GM12891 (cell line): ENCODE data around the gene MPPED2.

Experiments used
- DNase-seq: peaks from one replicate; pipeline ENCODE4 v3.0.0; 2011; ENCODE audit warnings: low spot score; ENCODE audit not compliant: insufficient read length
- FAIRE-seq: peaks from 2 replicates; lab custom pipeline; 2011; peaks lifted over from hg19 to GRCh38; lab: Jason Lieb, UNC
- PAX5 ChIP-seq: IDR thresholded peaks from 2 replicates; pipeline ENCODE4 v1.6.1; 2011; ENCODE audit warnings: low read length, moderate library complexity, mild to moderate bottlenecking; ENCODE audit not compliant: insufficient read depth, severe bottlenecking
- POLR2A ChIP-seq: IDR thresholded peaks from 2 replicates; pipeline ENCODE4 v1.6.1; 2011; ENCODE audit warnings: low read depth, low read length, control low read depth
- POLR2AphosphoS5 ChIP-seq: IDR thresholded peaks from 2 replicates; pipeline ENCODE4 v1.6.1; 2011; ENCODE audit warnings: low read depth, low read length, control low read depth
- POU2F2 ChIP-seq: IDR thresholded peaks from 2 replicates; pipeline ENCODE4 v1.6.1; 2011; ENCODE audit warnings: low read depth, mild to moderate bottlenecking, control low read depth, low read length, moderate library complexity
- SPI1 ChIP-seq: IDR thresholded peaks from 2 replicates; pipeline ENCODE4 v1.6.1; 2011; ENCODE audit warnings: low read depth, low read length, control low read depth
- TAF1 ChIP-seq: IDR thresholded peaks from 2 replicates; pipeline ENCODE4 v1.6.1; 2011; ENCODE audit warnings: low read depth, low read length, control low read depth

The MPPED2 gene

DNA sequence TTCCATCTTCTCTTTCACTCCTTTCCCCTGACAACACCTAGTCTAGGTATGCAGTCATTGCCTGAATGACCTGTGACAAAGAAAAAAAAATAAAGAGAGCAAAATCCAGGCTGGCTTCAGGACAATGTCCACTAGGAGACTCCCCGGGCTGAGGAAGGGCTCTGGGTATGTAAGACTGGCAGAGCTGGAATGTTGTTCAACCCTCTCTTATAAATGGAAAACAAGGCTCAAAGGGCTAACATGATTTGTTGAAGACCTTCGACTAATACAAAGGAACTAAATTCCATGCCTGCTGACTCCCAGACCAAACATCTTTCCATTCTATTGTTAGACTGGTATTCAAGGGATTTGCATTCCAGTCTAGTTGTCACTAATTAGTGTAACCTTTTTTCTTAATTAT is 141.1 kb downstream of the MPPED2 start:
- FAIRE-seq (no peak), DNase-seq (no peak)
- no peak for TF ChIP-seq POU2F2
- TF ChIP-seq TAF1 = no peak

DNA sequence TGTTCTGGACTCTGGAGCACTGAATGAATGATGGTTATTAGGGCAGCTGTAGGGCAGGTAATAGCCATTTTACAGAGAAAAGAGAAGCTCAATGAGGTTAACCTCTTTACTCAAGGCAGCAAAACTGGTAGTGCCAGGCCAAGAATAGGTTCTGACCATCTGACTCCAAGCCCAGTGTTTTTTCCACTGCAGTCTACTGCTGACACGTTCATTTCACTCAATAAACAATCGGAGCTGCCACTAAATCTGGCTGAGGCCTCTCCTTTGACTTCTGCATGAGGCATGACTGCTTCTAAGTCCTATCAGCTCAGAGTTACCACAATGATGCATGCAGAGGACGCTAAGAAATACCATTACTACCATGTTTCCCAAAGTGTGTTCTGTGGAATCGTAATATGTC is 145.6 kb downstream of the MPPED2 start:
- FAIRE-seq (no peak), DNase-seq (no peak)
- TF ChIP-seq PAX5 = no peak
- no peak for TF ChIP-seq POU2F2
- no peak for TF ChIP-seq POLR2AphosphoS5
- no peak for TF ChIP-seq SPI1
- no peak for TF ChIP-seq TAF1

DNA sequence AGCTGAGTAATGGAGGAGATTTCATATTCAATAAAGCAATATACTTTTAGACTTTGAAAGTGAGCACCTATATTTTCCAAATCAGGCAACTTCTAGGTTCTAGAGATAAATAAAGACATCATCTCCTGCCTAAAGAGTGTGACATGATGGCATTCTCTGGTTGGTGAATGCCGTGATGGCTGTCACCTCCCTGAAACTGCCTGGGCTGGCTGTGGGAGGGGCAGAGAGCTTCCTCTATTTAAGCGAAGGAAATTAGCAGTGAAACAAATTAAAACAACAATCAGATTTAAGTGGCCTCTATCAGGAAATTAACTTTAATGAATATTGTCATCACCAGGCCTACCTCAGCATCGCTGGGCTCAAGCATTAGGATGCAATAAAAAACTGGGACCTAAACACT is 149.4 kb downstream of the MPPED2 start:
- TF ChIP-seq SPI1 = no peak
- TF ChIP-seq POU2F2 = no peak
- no peak for TF ChIP-seq POLR2A
- no peak for TF ChIP-seq POLR2AphosphoS5
- no peak for TF ChIP-seq TAF1
- no peak for TF ChIP-seq PAX5
- FAIRE-seq = no peak
- no peak for DNase-seq

DNA sequence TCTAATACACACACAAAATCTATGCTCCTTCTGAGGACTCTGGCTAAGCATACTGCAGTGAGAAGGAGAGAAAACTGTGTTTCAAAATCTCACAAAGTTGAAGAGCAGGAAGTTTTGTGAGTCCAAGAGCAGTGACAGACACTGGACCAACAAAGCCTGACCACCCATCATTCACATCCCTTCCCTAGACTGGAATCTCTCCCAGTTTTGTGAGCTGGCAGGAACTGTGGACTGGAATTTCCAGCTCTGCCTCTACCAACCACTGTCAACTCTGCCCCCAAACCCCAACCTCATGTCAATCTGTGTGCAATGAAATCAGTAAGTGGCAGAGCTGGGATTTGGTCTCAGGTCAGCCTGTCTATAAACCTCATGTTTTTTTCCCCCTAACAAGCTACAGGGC is 150.7 kb downstream of the MPPED2 start:
- FAIRE-seq (no peak), DNase-seq (no peak)
- TF ChIP-seq POU2F2 (no peak), PAX5 (no peak), POLR2AphosphoS5 (no peak), TAF1 (no peak), SPI1 (no peak), POLR2A (no peak)

DNA sequence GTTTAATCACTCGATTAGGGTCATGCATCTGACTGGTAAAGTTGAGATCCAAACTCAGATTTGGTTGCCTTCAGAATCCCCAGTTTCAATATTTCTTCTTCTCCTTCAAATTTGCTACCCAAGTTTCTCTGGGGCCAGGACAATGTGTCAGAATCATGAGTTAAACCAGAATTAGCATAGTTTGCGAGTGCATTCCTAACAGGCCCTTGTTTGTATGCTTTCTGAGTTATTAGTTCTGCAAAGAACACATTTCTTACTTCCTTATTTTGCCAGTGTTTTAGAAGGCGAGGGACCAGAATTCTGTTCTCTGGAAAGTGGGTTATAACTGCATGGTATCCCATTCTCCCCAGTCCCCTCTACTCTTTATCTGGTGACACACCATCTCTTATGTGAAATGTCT is 151.3 kb downstream of the MPPED2 start:
- TF ChIP-seq POLR2AphosphoS5 (no peak), PAX5 (no peak), POLR2A (no peak), SPI1 (no peak), POU2F2 (no peak)
- DNase-seq (no peak), FAIRE-seq (no peak)

DNA sequence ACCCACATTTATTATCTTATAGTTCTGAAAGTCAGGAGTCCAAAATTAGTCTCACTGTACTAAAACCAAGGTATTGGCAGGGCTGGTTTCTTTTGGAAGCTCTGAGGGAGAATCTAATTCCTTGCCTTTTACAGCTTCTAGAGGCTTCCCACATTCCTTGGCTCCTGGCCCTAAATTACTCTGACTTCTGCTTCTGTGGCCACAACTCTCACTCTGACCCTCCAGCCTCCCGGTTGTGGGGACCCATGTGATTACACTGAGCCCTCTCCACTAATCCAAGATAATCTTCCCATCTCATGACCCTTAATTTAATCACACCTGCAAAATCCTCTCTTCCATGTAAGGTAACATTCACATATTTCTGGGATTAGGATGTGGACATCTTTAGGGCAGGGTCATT is 152.3 kb downstream of the MPPED2 start:
- no peak for DNase-seq
- no peak for FAIRE-seq
- no peak for TF ChIP-seq POLR2AphosphoS5
- no peak for TF ChIP-seq TAF1
- no peak for TF ChIP-seq PAX5
- no peak for TF ChIP-seq SPI1
- TF ChIP-seq POLR2A = no peak
- TF ChIP-seq POU2F2 = no peak

DNA sequence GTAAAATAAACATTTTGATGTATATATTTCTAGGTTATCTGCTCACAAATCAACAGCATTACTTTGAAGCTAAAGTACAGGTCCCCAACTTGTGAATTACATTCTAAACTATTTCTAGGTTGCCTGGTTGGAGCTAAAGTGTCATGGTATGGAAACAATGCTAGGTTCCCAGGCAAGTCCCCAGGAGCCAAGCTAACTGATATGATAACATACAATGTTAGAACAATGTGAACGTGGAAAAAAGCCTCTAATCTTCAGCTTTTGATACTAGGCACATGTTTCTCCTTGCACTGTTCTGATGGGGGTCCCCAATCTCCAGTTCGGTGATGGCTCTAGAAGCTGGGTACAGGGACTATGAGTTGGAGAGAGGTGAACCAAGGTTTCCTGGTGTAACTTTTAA is 153.4 kb downstream of the MPPED2 start:
- FAIRE-seq = no peak
- no peak for DNase-seq
- TF ChIP-seq TAF1 (no peak), POU2F2 (no peak), POLR2A (no peak), PAX5 (no peak)

DNA sequence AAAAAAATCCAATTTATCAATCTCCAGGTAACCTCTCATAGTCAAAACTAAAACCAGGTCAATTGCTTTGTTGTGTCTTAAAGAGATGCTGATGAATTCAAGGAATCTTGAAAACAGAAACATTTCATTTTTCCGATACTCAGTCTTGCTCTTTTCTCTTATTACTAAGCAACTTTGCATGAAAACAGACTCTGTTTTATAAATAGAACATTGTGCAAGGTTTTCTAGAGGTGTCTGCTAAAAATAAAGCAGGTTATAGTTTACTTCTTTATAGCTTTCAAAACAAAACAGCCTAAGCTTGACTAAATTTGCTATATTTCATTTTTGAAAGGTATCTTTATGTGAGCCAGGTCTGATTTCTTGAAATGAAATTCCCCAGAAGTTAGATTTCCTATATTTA is 154.0 kb downstream of the MPPED2 start:
- no peak for FAIRE-seq
- DNase-seq = no peak
- TF ChIP-seq PAX5 (no peak), POLR2A (no peak), POU2F2 (no peak), SPI1 (no peak), POLR2AphosphoS5 (no peak), TAF1 (no peak)

DNA sequence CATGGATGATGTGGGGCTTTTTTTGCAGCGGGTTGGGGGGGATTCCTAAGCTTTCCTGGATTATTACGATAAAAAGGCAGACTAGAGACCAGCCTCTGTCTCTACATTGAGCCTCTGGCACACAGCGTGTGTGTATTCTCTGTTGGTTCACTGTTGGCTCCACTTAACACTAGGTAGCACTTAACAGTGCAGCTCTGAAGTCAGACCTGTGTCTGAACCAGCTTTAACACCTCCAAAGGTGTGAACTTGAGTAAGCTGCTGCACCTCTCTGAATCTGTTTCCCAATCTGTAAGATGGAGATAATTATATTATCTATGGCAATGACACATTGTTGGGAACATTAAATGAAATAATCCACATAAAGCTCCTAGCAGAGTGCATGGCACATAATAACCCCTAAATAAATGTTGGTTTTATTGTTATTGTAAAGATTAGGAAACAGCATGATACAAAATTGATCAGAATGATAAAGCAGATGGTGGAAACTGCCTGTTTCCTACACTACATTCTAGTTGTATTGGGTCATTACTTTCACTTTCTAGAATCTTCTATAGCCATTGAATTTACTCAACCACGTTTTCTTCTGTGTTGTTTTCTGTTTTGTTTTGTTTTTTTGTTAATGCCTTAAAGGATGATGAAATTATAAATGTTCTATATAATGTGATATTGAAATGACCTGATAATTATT is 154.9 kb downstream of the MPPED2 start:
- TF ChIP-seq POU2F2 (no peak), TAF1 (no peak), PAX5 (no peak), SPI1 (no peak), POLR2A (no peak), POLR2AphosphoS5 (no peak)
- FAIRE-seq (no peak), DNase-seq (no peak)

DNA sequence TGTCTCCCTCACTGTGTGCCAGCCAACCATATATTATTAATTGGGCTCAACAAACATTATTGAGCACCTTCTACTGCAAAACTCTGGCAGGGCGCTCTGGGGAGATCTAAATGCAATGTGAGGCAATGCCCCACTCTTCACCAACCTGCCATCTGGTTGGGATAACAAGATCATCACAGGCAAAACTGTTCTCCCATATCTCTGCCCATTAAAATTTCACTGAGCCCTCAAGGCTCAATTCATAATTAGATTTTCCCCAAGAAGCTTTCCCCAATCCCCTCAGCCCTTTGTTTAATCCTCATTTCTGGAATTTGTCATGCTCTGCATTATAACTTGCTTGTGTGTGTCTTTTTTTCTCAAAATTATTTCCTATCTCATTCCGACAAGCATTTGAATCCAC is 156.6 kb downstream of the MPPED2 start:
- DNase-seq (no peak), FAIRE-seq (no peak)
- no peak for TF ChIP-seq POLR2AphosphoS5
- no peak for TF ChIP-seq POU2F2
- TF ChIP-seq POLR2A = no peak
- no peak for TF ChIP-seq SPI1
- TF ChIP-seq TAF1 = no peak
- TF ChIP-seq PAX5 = no peak
